ENCODE data around the gene DTX4. TPM values are rescaled to one million over a fixed set of nuclear protein-coding genes. Genes with fewer than 3 reads are reported as not detected.

The DTX4 gene
- total and polyA plus RNA-seq, 12 donors, result 0.86 to 4.1 (median 2.1) TPM

GRCh38 chr11:59255281-59255680 lies 83.3 kb downstream of the DTX4 start:
- DNase-seq (no peak), ATAC-seq (no peak)
- H3K36me3 ChIP-seq, result no peaks in the 10 kb centered on the region
- H3K4me1 ChIP-seq, result peaks cover 0 to 12% (median 0%) of the 10 kb centered on the region in 9 donors
- TF ChIP-seq CTCF (IDR thresholded peaks at IDR 0.05), result no peak
- intact Hi-C loops (cut with DNase I), result no loop called here
- WGBS, 2 donors, result 69 to 72% methylated on average over 8 of the region's 8 CpGs
- no peak overlapping the region for H3K27ac ChIP-seq
- H3K27me3 ChIP-seq, result no peaks in the 10 kb centered on the region
- H3K9me3 ChIP-seq, result no peaks in the 10 kb centered on the region
- no peak overlapping the region for H3K4me3 ChIP-seq

Other genes starting within 250 kb of the DTX4 start
- not detected for gene GLYATL1, start 232.6 kb upstream of the DTX4 start, total RNA-seq
- gene GLYATL1, start 232.6 kb upstream of the DTX4 start, polyA plus RNA-seq, result under 1 TPM in 1 of 2 donors, not detected in 1; 0.06 TPM
- gene GLYATL1B, start 85.8 kb upstream of the DTX4 start, total RNA-seq, result not detected
- not detected for gene GLYATL1B, start 85.8 kb upstream of the DTX4 start, polyA plus RNA-seq
- 1 to 10 TPM in 2 of 10 donors, under 1 TPM in 6, not detected in 2; 0.11 to 3.1 (median 0.30) TPM for gene FAM111B, start 64.9 kb upstream of the DTX4 start, total RNA-seq
- under 1 TPM; 0.12 to 0.22 TPM for gene FAM111B, start 64.9 kb upstream of the DTX4 start, polyA plus RNA-seq
- 10 to 100 TPM in 2 of 10 donors, 1 to 10 TPM in 8; 4.0 to 18.6 (median 5.1) TPM for gene FAM111A, start 29.3 kb upstream of the DTX4 start, total RNA-seq
- gene FAM111A, start 29.3 kb upstream of the DTX4 start, polyA plus RNA-seq, result 10 to 100 TPM in 1 of 2 donors, 1 to 10 TPM in 1; 2.9 to 22.5 TPM
- 10 to 100 TPM in 3 of 10 donors, 1 to 10 TPM in 7; 3.9 to 45.9 (median 7.0) TPM for gene MPEG1, start 40.8 kb downstream of the DTX4 start, total RNA-seq
- gene MPEG1, start 40.8 kb downstream of the DTX4 start, polyA plus RNA-seq, result 1 to 10 TPM; 2.9 to 3.2 TPM
- not detected for gene OR5AN1, start 186.8 kb downstream of the DTX4 start, total RNA-seq
- gene OR5AN1, start 186.8 kb downstream of the DTX4 start, polyA plus RNA-seq, result not detected